Measurements from ENCODE around the gene PDE7B. TPM values are rescaled to one million over a fixed set of nuclear protein-coding genes. Genes with fewer than 3 reads are reported as not detected.

PDE7B gene
- total and polyA plus RNA-seq, 9 of the 15 experiments (the other 6 are each of a cell fraction or from before 2014, with no cell fraction given) = 0.01 TPM; not detected in 8

- DNase-seq (ENCODE audit: extremely low read depth in 1 of 4, low spot score in 3 of 4) (no peak), FAIRE-seq (no peak), ATAC-seq (no peak)
- Histone ChIP-seq H3K9me3 (replicated peaks; ENCODE audit: control insufficient read depth, insufficient read depth, low read depth, low read length) (no peaks in the 10 kb centered on the region), H3K9ac (ENCODE audit: insufficient read depth in 1 of 2, low read depth in 2 of 2, low read length in 2 of 2) (no peak overlapping the region), H3K36me3 (ENCODE audit: control insufficient read depth, insufficient read depth, low read length) (no peaks in the 10 kb centered on the region), H3K4me1 (replicated peaks in 1 of 2; ENCODE audit: control insufficient read depth in 2 of 2, insufficient read depth in 2 of 2, low read length in 2 of 2) (no peaks in the 10 kb centered on the region), H3K9me1 (ENCODE audit: control insufficient read depth, insufficient read depth, low read length) (no peaks in the 10 kb centered on the region), H3K79me2 (ENCODE audit: control insufficient read depth, insufficient read depth, low read length) (no peaks in the 10 kb centered on the region), H3K4me3 (no peak overlapping the region), H3K4me2 (ENCODE audit: insufficient read depth, low read length) (no peak overlapping the region), H4K20me1 (replicated peaks; ENCODE audit: control insufficient read depth, insufficient read depth, low read length) (no peaks in the 10 kb centered on the region), H3K27me3 (ENCODE audit: control insufficient read depth in 2 of 2, insufficient read depth in 2 of 2, low read length in 2 of 2) (no peaks in the 10 kb centered on the region), H2AFZ (ENCODE audit: low read depth, low read length) (no peak overlapping the region), H3K27ac (ENCODE audit: extremely low read depth, low read depth, low read length) (no peak overlapping the region)
- in situ Hi-C loops (cut with MboI) = no loop called here
- ChIA-PET CTCF (ENCODE audit: low intra/inter-chr PET ratio) (no interaction called here), POLR2A (no interaction called here)
- TF ChIP-seq SUPT5H (IDR thresholded peaks at IDR 0.05) = no peak
- TF ChIP-seq E2F5 (CRISPR knock-in tag; IDR thresholded peaks at IDR 0.05) = no peak
- TF ChIP-seq, protein P1, sequence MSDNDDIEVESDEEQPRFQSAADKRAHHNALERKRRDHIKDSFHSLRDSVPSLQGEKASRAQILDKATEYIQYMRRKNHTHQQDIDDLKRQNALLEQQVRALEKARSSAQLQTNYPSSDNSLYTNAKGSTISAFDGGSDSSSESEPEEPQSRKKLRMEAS (CRISPR knock-in tag; IDR thresholded peaks at IDR 0.05) = no peak
- no peak for TF ChIP-seq HOMEZ (CRISPR knock-in tag; IDR thresholded peaks at IDR 0.05)
- TF ChIP-seq THAP7 (CRISPR knock-in tag; IDR thresholded peaks at IDR 0.05) = no peak
- no peak for TF ChIP-seq TOE1 (IDR thresholded peaks at IDR 0.05; ENCODE audit: borderline replicate concordance)
- TF ChIP-seq TOE1 (CRISPR knock-in tag; IDR thresholded peaks at IDR 0.05; ENCODE audit: borderline replicate concordance, low read depth) = no peak
- TF ChIP-seq GTF2F1 (IDR thresholded peaks at IDR 0.05; ENCODE audit: low read depth, low read length) = no peak
- BruUV-seq (replicated peaks) = no TSS peak
- intact Hi-C loops (cut with micrococcal nuclease) = no loop called here
These were observed 37.3 kb downstream of the PDE7B start for GRCh38 chr6:135888818-135889217.
